NCI-H187 (cell line): Measurements from ENCODE around the gene GRK2.

Experiments used
- DNase-seq, 2 experiments: peaks; one replicate each; lab custom pipeline; 2025; lab: John Stamatoyannopoulos, UW

Gene GRK2

GRCh38 chr11:67283481-67283963 lies 17.2 kb downstream of the GRK2 start:
- DNase-seq, result no peak

GRCh38 chr11:67284811-67285540 lies 18.7 kb downstream of the GRK2 start:
- DNase-seq, result no peak

DNA sequence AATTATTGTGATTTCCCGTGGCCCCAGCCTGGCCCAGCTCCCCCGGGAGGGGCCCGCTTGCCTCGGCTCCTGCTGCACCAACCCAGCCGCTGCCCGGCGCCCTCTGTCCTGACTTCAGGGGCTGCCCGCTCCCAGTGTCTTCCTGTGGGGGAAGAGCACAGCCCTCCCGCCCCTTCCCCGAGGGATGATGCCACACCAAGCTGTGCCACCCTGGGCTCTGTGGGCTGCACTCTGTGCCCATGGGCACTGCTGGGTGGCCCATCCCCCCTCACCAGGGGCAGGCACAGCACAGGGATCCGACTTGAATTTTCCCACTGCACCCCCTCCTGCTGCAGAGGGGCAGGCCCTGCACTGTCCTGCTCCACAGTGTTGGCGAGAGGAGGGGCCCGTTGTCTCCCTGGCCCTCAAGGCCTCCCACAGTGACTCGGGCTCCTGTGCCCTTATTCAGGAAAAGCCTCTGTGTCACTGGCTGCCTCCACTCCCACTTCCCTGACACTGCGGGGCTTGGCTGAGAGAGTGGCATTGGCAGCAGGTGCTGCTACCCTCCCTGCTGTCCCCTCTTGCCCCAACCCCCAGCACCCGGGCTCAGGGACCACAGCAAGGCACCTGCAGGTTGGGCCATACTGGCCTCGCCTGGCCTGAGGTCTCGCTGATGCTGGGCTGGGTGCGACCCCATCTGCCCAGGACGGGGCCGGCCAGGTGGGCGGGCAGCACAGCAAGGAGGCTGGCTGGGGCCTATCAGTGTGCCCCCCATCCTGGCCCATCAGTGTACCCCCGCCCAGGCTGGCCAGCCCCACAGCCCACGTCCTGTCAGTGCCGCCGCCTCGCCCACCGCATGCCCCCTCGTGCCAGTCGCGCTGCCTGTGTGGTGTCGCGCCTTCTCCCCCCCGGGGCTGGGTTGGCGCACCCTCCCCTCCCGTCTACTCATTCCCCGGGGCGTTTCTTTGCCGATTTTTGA lies 19.5 kb downstream of the GRK2 start:
- no peak for DNase-seq

DNA sequence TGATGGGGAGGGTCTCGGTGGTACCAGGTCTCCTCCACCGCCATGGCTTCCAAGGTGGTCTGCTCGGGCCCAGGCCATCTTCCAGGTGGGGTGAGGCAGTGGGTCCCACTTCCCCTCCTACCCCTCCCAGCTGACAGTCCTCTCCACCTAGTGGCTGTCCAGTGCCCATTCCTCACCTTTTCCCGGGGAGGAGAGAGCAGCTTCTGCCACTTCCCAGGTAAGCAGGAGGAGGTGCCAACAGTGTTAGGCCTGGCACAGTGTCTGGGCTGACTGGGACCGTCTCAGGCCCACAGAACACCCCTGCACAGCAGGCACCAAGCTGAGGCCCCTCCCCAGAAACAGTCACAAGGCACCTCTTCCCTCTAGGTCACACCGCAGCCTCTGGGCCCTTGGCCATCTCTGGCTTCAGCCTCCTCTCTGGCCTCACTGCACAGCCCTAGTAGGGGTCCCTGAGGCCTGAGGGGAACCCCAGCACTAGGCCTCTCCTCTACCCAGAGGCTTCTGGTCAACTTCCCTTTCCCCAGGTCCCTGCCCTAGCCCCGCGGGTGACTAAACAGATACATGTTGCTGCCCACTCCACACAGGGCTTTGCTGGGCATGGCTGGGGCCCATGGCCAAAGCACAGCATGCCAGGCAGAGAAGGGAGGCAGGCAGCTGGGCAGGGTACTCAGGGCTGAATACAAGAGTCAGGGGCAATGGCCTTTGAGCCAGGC lies 20.5 kb downstream of the GRK2 start:
- no peak for DNase-seq

DNA sequence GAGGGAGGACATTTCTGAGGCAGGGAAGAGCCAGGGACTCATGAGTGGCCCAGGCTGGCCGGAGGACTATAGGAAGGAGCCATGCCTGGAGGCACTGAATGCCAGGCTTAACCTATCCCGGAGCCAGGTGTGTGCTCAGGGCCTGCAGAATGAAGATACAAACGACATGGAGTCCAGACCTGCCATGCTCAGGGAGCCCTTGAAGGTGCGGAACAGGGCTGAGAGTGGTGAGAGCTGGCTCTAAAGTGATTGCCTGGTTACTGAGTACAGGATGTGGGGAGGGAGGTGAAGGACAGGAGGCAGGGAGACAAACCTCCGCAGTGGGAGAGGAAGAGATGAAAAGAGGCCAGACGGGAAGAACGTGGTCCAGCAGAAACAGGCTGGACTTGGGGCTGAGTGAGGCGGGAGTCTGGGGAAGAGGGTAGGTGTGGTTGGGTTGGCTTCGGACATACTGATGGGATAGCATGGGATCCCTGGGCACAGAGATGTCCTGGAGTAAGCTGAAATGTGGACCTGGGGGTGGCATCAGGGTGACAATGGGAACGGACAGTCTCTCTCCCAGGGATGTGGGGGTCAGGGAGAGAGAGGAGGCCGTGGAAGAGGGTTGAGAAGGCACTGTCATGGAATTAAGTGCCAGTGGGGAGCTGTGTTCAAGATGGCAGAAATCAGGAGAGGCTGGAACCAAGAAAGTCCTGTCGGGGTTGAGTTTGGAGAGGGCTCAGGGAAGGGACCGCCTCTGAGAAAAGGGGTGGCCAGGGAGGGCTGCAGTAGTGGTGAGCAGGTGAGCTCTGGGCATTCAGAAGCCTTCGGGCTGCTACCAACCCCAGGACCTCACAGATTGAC lies 21.3 kb downstream of the GRK2 start:
- DNase-seq, result no peak

DNA sequence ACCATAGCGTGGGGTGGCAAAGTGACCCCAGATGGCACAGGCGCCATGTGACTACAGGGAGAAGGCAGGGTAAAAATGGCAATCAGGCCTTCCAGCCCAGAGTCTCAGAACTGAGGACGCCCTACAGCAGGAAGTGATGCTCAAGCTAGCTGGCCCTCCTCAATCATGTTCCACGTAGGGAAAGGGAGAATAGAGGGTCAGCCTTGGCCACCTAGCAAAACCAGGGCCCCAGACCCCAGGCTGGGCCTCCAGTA lies 21.9 kb downstream of the GRK2 start:
- no peak for DNase-seq

DNA sequence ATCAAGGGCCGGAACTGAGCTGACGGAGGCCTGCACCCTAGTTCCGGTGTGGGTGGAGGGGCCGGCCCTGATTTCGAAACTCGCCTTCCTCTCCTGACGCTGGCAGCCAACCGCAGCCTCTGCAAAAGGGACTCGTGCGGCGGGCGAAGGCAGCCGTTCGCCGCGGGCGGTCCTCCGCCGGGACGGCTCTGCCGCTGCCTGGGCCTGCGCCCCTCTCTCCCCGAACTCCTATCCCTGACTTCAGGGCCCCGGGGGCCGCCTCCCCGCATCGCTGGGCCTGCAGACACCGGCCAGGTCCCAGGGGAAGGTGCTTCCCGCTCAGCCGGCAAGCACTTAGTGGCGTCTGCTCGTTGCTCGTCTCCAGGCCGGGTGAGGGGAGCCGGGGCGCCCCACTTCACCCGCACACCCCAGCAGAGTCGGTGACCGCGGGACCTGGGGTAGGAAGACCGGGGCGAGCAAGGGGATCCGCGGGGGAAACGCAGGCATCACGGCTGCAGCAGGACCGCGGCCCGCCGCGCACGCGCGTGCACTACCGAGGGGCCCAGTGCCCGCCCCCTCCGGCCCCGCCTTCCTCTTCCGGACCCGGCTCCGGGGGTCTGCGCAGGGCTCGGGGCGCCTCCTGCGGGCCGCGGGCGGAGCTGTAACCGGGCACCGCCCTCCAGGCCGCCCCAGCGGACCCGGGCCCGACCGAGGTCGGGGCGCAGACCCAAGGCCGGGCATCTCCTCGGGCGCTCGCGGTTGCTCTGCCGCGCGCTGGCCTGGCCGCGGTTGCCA lies 22.4 kb downstream of the GRK2 start:
- DNase-seq, result peak; percentile 66 to 88

- no peak for DNase-seq
Observed at GRCh38 chr11:67289226-67289650, 23.0 kb downstream of the GRK2 start, which contains the start of gene ANKRD13D. Gene ANKRD13D (plus strand): TSS chr11:67289303. CDS start chr11:67289461, 158 bp downstream.

DNA sequence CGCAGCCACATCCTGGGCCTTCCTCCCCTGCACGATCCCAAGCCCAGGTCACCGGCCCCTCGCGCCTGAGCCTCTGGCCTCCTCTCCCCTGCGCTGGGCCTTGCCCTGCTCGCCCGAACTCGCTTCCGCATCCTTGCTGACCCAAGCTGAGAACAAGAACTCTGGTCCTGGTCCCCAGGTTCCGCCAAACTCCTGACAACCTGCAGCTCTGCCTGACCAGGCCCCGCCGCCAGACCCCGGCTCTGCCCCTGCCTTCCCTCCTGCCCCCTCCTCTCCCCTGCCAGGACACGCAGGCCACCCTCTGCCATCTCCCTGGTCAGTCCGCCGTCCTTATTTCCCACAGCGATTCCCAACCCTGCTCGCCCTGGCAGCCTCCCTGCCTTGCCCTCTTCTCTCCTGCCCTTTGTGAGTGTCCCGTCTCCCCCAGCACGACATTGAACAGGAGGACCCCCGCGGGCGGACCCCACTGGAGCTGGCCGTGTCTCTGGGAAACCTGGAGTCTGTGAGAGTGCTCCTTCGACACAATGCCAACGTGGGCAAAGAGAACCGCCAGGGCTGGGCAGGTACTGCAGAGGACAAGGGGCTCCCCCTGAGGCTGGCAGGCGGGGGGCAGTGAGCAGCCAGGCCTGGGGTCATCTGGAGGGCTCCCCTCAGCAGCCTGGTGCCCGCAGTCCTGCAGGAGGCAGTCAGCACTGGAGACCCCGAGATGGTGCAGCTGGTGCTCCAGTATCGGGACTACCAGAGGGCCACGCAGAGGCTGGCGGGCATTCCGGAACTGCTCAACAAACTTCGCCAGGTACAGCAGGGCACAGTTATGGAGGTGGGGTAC lies 23.6 kb downstream of the GRK2 start:
- no peak for DNase-seq

- DNase-seq, result no peak
Observed at GRCh38 chr11:67290801-67291200, 24.5 kb downstream of the GRK2 start.

DNA sequence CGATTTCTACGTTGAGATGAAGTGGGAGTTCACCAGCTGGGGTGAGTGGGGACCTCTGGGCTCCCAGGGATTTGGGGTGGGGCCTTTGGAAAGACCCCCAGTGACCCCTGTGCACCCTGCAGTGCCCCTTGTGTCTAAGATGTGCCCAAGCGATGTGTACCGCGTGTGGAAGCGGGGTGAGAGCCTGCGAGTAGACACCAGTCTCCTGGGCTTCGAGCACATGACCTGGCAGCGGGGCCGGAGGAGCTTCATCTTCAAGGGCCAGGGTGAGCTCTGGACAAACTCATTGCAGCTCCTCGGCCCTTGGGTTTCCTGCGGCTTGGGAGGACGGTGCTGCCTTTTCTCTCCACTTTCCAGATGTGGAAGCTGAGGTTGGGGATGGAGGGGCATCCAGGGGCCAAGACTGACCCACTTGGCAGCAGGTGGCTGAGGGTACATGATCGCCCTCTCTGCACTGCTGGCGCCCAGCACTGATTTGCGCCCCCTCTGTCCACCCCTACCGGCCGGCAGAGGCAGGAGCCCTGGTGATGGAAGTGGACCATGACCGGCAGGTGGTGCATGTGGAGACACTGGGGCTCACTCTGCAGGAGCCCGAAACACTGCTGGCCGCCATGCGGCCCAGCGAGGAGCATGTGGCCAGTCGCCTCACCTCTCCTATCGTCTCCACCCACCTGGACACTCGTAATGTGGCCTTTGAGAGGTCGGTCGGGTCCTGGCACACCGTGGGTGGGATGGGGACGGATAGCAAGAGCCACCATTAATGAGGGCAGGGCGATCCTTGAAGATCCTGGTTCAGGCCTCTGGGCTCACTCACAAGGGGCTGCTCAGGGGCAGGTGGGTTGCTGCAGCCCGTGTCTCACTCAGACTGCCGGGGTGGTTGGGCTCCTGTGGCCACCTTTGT lies 25.5 kb downstream of the GRK2 start:
- no peak for DNase-seq

GRCh38 chr11:67292671-67293070 lies 26.4 kb downstream of the GRK2 start:
- DNase-seq, result no peak

DNA sequence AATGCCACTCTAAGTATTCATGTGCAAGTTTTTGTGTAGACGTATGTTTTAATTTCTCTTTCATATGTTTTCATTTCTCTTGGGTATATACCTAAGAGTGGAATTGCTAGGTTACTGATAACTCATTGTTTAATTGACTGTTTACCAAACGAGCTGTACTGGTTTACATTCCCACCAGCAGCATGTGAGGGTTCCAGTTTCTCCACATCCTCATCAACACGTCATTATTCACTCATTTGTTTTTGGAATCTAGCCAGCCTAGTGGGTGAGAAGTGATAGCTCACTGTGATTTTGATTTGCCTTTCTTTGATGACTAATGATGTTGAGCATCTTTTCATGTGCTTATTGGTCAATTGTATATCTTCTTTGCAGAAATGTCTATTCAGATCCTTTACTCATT lies 26.8 kb downstream of the GRK2 start:
- DNase-seq, result no peak

DNA sequence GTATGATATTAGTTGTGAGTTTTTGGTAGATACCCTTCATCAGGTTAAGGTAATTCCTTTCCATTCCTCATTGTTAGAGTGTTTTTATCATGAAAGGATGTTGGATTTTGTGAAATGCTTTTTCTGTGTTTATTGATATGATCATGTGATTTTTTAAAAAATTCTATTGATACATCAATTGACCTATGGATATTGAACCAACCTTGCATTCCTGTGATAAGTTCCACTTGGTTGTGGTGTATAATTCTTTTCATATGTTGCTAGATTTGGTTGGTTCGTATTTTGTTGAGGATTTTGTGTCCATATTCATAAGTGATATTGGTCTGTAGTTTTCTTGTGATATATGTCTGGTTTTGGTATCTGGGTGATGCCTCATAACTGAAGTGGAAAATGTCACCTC lies 29.6 kb downstream of the GRK2 start:
- DNase-seq, result no peak

GRCh38 chr11:67298786-67299185 lies 32.5 kb downstream of the GRK2 start:
- no peak for DNase-seq

DNA sequence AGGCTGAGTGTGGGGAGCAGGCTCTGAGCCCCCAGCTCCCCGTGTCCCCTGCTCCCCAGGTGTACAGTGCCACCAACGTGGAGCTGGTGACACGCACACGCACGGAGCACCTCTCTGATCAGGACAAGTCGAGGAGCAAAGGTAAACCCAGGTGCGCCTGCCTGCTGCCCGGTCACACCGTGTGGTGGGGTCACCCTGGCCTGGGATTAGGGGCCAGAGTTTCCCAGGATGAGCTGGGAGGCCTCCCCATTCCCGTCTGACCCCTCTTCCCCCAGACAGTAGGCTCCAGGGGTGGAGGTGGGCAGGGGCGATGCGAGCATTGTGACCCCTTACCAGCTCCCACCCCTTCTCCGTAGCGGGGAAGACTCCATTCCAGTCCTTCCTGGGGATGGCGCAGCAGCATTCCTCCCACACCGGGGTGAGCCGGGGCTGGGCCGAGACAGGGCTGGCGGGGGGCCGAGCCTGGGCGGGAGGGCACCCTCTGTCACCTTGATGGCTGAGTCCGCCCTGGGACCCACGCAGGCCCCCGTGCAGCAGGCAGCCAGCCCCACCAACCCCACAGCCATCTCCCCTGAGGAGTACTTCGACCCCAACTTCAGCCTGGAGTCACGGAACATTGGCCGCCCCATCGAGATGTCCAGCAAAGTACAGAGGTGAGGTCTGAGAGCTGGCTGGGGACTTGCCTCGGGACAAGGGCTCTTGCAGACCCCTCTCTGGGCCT lies 33.4 kb downstream of the GRK2 start:
- DNase-seq, result no peak

- no peak for DNase-seq
Observed at GRCh38 chr11:67300256-67300755, 34.0 kb downstream of the GRK2 start.

GRCh38 chr11:67300756-67301312 lies 34.6 kb downstream of the GRK2 start:
- no peak for DNase-seq
